ENCODE measurements around the gene ZCCHC14. TPM values are rescaled to one million over a fixed set of nuclear protein-coding genes. Genes with fewer than 3 reads are reported as not detected.

ZCCHC14 gene
- total and polyA plus RNA-seq, 2 of the 8 experiments (the other 6 are each of a cell fraction or from before 2014, with no cell fraction given) = 8.2 to 28.2 TPM

DNA sequence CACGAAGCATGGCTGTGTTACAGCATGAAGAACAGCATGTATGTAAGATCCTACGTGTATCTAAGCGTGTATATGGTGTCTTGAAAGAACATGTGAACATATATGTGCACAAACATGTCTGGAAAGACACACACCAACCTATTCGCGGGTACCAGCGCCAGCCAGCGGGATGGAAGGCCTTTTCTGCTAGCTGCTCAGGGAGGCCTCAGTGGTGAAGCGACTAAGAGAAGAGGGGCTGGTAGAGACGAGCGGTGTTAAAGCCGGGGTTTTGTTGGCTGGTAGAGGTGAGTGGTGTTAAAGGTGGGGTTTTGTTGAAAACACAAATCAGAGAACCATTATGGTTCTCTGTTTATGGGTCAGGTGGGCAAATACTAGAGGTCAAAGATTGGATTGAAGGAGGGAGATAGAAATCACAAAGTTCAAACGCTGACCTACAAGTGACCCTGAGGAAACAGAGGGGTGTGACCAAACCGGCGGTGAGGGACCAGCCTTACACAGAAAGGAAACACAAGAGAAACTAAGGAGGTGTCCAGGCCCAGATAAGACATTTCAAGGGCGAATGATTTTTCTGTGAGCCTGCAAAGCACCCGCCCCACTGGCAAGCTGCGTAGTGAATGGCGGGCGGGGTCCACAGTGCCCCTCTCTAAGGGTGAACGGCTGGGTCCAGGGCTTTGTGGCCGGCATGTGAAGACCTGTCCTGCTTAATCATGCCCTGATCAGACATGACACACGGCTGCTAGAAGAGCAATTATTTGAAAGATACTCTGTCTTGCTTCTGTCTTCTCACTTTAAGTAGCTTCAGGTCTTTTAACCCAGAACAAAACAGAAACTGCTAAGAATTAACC lies 8.1 kb downstream of the ZCCHC14 start (continued):
- TF ChIP-seq, protein P1, sequence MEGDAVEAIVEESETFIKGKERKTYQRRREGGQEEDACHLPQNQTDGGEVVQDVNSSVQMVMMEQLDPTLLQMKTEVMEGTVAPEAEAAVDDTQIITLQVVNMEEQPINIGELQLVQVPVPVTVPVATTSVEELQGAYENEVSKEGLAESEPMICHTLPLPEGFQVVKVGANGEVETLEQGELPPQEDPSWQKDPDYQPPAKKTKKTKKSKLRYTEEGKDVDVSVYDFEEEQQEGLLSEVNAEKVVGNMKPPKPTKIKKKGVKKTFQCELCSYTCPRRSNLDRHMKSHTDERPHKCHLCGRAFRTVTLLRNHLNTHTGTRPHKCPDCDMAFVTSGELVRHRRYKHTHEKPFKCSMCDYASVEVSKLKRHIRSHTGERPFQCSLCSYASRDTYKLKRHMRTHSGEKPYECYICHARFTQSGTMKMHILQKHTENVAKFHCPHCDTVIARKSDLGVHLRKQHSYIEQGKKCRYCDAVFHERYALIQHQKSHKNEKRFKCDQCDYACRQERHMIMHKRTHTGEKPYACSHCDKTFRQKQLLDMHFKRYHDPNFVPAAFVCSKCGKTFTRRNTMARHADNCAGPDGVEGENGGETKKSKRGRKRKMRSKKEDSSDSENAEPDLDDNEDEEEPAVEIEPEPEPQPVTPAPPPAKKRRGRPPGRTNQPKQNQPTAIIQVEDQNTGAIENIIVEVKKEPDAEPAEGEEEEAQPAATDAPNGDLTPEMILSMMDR (IDR thresholded peaks at IDR 0.05; ENCODE audit: control extremely low read depth in 1 of 3, insufficient read depth in 1 of 3, low read depth in 1 of 3, low read length in 3 of 3) = no peak
